ENCODE data around the gene RING1.
A peak's percentile ranks its signal among the peaks of the same experiment; 100 is the strongest.

Gene RING1

DNA sequence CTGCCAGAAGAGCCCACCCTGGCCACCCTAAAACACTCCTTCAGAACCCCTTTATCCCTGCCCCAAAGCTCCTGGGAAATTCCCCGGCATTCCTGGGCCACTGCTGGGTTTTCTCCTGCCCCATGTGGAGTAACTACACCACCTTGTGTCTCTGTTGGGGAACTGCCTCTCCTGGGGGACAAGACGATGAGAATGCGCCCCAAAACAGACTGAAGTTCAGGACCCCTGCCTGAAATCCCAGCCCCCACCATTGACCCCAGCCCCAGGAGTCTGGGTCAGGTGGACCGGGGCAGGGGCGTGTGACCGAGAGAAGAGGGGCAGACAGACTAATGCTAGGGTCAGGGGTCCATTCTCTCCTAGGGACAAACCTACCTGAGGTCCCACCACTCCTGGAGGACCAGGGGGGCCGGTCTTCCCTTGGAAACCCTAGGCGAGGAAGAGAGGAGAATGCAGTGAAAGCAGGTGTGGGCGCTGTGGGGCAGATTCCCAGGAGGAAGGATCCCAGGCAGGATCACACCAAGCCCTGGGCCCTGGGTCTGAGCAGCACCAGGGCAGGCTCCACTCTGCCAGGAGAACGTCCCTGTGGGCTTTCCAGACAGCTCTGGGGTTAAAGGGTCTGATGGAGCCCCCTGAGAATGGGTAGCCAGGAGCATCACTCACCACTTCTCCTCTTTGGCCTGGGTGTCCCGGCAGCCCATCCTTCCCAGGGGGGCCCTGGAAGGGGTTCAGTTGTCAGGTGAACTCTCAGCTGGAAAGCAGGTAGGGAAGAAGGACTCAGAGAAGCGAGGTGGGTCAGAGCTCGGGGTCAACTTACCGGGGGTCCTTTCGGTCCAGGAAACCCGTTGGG lies 35.4 kb upstream of the RING1 start:
- DNase-seq = no peak

DNA sequence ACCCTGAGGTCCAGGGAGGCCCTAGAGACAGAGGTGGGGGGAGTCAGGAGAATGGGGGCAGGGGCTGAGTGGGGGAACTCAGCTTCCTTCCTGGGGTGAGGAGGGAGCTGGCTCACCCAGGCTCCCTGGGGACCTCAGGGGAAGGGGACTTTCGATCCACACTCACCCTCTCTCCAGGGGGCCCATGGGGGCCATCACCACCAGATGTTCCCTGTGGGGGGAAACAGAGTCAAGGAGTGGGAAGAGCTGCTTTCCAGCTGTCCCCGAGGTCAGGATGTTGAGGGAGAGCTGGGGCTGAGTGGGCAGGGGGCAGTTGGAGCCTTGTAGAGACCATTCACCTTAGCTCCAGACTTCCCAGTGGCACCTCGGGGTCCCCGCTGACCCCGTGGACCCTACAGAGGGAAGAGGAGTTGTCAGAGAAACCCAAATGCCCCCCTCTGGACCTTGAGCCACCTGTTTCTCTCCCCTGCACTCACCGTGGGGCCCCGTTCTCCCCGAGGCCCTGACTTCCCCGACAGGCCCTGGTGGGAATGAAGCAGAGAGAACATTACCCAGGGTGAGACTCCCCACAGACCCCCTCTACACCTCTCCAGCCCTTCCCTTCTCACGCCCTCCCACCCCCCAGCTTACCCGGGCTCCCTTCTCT lies 34.6 kb upstream of the RING1 start:
- no peak for DNase-seq

DNA sequence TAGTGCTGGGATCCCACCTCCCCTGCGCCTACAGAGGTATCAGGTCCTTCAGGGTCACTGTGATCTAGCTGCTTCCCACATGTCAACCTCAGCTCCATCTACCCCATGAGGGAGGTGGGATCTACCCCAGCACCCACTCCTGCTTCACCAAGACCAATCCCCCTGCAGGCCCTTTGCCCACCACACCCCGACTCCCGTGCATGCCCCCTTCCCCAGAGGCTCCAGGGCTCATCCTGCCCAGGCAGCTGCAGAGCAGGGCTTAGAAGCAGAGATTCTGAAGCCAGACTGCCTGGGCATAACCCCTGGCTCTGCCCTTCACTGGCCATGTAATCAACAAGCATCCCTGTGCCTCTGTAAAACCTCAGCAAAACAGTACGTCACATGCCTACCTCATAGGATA lies 33.5 kb upstream of the RING1 start:
- no peak for DNase-seq

DNA sequence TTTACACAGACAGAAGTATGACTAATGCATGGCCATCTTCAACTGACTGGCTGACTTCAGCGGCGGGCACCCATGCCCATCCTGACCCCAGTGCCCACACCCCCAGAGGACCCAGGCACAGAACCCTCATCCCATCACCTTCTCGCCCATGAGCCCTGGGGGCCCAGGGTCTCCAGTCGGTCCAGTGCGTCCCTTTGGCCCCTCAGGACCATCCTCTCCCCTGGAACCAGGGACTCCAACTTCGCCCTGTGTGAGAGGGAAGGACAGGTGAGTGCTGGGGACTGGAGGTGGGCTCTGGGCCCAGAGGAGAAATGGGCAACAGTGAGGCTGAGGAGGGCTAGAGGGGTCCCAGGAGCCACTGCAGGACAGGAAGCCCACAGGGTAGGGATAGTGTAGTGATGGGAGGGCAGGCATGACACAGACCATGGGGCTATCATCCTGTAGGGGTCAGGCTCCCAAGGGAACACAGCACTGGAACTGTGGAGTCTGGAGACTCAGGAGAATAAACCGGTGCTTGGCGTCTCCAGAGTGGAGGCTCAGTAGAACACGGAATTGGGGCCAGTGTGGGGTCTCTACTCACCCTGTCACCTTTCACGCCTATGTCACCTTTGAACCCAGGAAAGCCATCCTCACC lies 32.7 kb upstream of the RING1 start:
- DNase-seq = no peak

GRCh38 chr6:33176906-33177305 lies 31.4 kb upstream of the RING1 start:
- DNase-seq = no peak

- no peak for DNase-seq
Measured at GRCh38 chr6:33177552-33178446, 30.5 kb upstream of the RING1 start.

DNA sequence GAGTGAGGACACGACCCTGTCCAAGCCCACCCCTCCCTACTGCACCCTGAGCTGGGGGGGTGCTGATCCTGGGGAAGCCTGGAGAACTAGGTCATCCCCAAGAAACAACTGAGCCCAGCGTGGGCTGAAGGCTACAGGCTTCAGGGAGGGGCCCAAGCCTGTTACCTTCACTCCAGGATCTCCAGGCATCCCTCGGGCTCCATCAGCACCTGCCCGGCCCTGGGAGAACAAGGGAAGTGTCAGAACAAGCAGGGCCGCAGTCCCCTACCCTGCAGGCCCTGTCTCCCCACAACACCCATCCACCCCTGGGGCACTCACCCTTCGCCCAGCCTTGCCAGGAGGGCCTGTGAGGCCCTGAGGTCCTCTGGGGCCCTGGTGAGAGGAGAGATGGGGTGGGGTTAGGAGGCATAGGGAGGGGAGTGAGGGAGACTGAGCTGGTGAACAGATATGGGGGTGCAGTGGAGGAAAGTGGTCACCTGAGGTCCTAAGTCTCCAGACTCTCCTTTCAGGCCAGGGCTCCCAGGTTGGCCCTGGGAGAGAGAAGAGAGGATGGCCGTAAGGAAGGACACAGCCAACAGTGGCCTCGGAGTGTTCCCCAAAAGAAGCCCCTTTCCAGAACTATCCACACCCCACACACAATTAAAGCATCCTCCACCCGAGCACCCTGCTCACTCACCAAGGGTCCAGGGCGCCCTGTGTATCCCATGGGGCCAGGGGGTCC lies 29.4 kb upstream of the RING1 start:
- no peak for DNase-seq

GRCh38 chr6:33181141-33181540 lies 27.2 kb upstream of the RING1 start:
- DNase-seq = no peak

DNA sequence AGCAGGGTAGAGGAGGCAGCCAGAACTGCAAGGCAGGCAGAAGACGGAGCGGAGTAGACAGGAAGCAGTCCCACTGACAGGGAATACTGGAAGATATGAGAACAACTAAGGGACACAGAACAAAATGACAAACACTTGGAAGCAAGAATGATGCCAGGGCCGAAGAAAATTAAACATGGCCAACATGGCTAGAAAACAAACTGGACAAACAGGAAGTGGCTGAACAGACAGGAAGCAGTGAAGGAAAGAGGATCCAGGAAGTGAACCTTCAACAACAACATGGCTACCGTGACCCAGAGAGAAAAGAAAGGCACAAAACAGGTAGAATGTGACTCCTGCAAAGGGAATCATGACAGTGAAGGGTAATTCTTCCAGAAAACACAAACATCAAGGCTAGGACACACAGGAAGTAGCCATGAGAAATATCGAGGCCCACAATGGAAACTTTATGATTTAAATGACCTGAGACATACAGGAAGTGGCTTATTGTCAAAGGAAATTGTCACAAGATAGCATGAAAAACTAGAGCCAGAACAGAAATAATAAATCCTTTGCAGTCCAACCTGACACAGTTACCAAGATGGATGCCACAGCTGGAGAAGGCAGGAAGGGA lies 25.1 kb upstream of the RING1 start:
- no peak for DNase-seq

DNA sequence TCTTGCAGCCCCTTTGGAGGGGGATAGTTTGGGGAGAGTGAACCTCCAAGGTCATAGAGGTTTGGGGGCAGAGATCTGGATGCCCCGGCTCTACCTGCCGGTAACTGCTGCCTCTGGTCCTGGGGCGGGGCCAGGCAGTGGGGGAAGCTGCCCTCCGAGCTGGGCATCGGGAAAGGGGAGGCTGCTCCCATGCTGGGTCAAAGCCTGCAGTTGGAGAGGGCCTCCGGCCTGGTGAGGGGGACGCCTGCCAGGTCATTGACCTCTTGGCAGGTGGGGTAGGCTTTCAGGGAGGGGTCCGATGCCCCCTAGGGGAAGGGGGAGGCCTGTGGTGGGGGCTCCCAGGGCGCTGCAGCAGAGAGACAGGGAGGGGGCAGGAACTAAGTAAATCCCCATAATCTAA lies 23.1 kb upstream of the RING1 start:
- DNase-seq = no peak

GRCh38 chr6:33185654-33186187 lies 22.6 kb upstream of the RING1 start:
- no peak for DNase-seq

DNA sequence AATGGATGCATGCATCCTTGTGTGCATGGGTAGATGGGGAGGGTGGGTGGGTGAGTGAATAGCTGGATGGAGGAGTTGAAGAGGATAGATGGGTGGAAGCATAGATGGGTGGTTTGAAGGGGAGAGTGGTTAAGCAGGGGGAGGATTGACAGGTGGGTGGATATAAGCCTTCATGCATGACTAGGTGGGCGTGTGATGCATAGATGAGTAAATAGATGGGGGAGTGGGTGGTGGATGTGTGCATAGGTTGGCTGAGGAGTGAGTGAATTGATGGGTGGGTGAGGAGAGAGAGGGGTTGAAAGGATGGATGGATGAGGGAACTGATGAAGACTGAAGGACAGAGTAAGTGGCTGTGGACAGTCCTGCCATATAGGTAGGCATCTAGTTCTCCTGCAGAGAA lies 20.5 kb upstream of the RING1 start:
- DNase-seq = no peak

- DNase-seq = no peak
Measured at GRCh38 chr6:33189164-33189563, 19.1 kb upstream of the RING1 start.

DNA sequence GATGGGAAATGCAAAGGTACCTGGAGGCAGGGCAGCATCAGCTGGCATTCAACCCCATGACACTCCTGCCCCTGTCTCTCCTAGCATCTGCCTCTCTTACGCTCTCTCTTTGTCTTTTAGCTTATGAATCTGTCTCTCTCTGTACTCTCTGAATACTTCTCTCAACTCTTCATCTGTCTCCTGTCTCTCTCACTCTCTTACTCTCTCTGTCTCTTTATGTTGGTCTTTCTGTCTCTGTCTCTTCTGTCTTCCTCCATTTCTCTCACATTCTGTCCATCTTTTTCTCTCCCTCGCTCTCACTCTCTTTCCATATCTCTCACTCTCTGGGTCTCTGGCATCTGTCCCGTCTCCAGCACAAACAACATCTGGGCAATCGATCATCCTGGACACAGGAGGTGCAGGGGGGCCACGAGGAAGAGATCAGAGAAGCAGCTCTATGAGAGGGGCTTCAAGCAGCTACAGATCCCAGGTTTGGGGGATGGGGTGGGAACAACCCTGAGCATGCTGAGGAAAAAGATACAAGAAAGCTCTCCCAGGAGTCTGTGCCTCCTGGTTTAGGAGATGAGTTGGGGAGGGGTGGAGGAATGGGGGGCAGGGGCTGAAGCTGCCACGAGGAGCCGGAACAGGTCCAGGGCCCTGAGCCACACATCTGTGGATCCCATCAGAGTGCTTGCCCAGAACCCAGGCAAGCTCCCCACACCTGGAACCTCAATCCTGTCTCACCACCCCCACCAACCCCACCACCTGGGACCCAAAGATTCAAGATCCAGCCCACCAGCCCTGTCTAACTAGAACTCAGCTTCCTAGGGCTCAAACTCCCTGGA lies 18.5 kb upstream of the RING1 start:
- no peak for DNase-seq

DNA sequence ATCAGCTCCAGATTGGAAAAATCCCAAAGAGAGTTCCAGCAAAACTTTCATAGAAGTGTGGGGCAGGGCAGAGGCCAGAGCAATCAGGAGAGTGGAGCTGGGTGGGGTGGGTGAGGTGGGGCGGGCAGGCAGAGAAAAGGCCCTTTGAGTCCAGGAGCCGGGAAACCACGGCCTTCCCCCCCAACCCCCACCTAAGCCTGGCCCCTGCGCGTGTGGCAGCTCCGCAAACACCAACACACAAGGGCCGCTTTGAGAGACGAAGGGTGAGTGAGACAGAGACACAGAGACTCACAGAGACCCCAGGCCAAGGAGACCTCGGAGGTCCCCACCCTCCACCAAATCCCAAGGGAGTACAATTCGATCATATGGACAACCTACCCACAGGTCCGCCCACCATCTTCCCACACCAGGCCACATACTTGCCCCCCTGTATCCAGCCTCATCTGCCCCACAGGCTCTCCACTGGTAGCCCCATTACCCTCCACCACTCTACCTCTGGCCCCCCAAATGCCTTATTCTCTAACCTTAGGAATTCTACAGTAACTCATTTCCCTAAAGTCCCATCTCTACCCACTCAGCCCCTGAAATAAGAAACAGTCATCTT lies 17.7 kb upstream of the RING1 start:
- no peak for DNase-seq

DNA sequence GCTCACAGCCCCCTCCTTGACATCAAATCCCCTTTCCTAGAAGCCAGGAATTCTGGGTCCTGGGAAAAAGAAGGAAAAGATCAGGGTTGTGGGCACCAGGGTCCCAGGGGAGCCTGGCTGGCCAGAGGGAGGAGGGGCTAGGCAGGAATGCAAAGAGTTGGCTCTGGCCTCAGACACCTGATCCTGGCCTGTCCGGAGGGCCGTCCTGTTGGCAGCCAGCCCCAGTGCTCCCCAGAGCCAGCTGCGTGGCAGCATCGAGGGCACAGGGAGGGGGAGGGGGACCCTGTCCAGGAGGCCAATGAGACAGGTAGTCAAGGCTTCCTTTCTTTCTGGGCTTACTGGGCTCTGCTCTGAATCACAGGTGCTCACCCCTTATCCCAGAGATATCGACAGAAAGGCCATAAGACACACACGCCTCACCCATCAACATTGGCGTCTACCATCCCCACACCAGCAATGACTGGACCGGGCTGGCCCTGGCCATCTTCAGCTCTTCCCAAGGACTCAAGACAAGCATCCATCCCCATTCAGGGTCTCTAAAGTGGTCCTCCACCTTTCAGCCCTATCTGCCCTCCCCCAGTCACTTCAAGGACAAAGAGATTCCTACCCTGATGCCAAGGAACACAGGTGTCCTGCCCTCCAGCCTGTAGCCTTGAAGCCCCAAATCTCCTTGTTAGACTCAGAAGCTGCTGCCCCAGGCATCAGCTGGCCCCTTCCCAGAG lies 16.8 kb upstream of the RING1 start:
- DNase-seq = no peak

DNA sequence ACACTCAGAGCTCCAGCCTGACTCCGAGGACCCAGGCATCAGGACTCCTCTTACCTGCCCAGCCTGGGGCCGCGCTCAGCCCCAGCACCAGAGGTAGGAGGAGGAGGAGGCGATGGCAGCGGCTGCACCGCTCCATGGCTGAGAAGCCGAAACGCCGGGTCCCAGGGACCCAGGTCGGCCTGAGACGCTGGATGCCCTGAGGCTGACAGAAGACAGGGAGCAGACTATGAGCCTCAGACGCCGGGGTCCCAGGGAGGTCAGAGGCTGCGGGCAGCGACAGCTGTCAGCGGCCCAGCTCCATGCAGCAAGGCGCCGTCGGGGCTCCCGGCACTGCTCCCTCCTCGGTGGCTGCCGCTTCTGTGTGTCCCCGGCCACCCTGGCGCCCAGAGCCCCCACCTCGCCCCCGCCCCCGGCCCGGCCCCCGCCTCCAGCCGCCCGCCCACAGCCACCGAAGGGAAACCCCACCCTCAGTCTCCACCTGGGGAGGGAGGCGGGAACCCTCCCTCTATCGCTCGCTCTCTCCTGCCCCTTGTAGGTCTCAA lies 16.1 kb upstream of the RING1 start, which contains the start of gene COL11A2:
COL11A2 (minus strand) TSS at position 363 of the 542 bp plus-strand sequence; CDS start at position 136, 227 bp downstream.
- no peak for DNase-seq

DNA sequence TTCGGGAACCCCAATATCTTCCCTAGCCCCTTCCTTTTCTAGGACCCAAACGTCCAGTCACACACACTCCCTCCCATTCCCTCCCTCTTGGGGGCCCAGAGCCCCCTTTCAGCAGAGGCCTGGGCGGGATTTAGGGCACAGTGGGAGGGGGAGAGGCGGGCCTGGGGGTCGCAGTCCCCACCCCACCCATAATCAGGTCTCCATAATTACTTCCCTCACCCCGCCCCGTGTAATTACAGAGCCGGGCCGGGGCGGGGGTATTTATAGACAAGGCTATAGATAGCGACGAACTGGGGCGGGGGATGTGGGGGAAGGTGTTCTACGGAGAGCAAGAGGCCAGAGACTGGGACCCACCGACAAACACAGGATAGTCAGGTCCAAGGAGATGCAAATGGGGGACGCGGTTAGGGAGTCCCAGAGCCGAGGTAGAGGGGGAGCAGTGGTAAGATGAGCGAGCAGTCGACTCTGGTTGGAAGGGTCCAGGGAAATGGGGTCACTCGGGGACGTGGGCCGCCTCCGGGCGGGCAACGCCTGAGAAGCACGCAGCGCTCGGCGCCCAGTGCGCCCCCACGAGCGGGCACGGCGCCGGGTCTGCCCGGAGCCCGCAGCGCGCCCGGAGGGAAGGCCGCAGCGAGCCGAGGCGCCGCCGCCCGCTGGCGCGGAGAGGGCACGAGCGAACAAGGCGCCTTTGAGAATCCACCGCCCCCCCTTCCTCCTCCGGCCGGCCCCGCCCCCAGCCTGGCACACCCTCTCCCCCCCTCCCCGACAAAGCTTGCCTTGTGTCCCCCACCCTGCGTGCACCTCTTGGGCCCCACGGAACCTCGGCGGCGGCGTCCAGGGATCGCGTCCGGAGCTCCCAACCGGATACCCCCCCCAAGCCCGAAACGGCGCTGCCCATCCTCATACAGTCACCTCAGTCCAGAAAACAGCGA lies 15.4 kb upstream of the RING1 start:
- peak; percentile 37 for DNase-seq

Measured in NCI-H1105 (cell line).